Trophoblast cell (in vitro differentiated cells and primary cell): ENCODE results near the gene BLOC1S6.
A peak's percentile ranks its signal among the peaks of the same experiment; 100 is the strongest.

Source experiments
- DNase-seq, 2 donors: peaks; one replicate each; pipeline ENCODE4 v3.0.0-alpha.2; 2016
- H2AFZ ChIP-seq: 2 replicates; pipeline ENCODE4 v1.6.1; 2013; ENCODE audit warnings: low read length, moderate library complexity, mild to moderate bottlenecking; ENCODE audit not compliant: insufficient read depth, poor library complexity
- H2AK5ac ChIP-seq: 2 replicates; pipeline ENCODE4 v1.6.1; 2013; ENCODE audit warnings: mild to moderate bottlenecking, low read length
- H2BK120ac ChIP-seq: 2 replicates; pipeline ENCODE4 v1.6.1; 2013; ENCODE audit warnings: low read length, mild to moderate bottlenecking, moderate library complexity; ENCODE audit not compliant: insufficient read depth, poor library complexity
- H2BK12ac ChIP-seq: 2 replicates; pipeline ENCODE4 v1.6.1; 2013; ENCODE audit warnings: mild to moderate bottlenecking, low read length, moderate library complexity
- H2BK5ac ChIP-seq: 2 replicates; pipeline ENCODE4 v1.6.1; 2013; ENCODE audit warnings: low read length, low read depth, moderate library complexity, mild to moderate bottlenecking; ENCODE audit not compliant: poor library complexity
- H3K14ac ChIP-seq: 2 replicates; pipeline ENCODE4 v1.6.1; 2013; ENCODE audit warnings: mild to moderate bottlenecking, low read length
- H3K18ac ChIP-seq: 2 replicates; pipeline ENCODE4 v1.6.1; 2013; ENCODE audit warnings: mild to moderate bottlenecking, low read length
- H3K23ac ChIP-seq: 2 replicates; pipeline ENCODE4 v1.6.1; 2013; ENCODE audit warnings: low read length
- H3K27ac ChIP-seq: 2 replicates; pipeline ENCODE4 v1.5.1; 2013; ENCODE audit warnings: low read depth, mild to moderate bottlenecking, inconsistent platforms, low read length, moderate library complexity
- H3K27me3 ChIP-seq: 2 replicates; pipeline ENCODE4 v1.6.1; 2013; ENCODE audit warnings: inconsistent platforms, mild to moderate bottlenecking, low read length, moderate library complexity; ENCODE audit not compliant: insufficient read depth
- H3K36me3 ChIP-seq, 2 experiments: 1 replicate in 1 of 2; 2 replicates in 1 of 2; pipeline ENCODE4 v1.6.1; 2013; ENCODE audit warnings: low read length in 2 of 2, mild to moderate bottlenecking in 2 of 2, moderate library complexity in 1 of 2; ENCODE audit not compliant: insufficient read depth in 2 of 2, control insufficient read depth in 1 of 2
- H3K4ac ChIP-seq: 2 replicates; pipeline ENCODE4 v1.6.1; 2013; ENCODE audit warnings: low read depth, mild to moderate bottlenecking, low read length, moderate library complexity
- H3K4me1 ChIP-seq, 2 experiments: 1 replicate in 1 of 2; 2 replicates in 1 of 2; pipeline ENCODE4 v1.6.1; 2013; ENCODE audit warnings: low read length in 2 of 2, mild to moderate bottlenecking in 2 of 2, moderate library complexity in 1 of 2; ENCODE audit not compliant: insufficient read depth in 2 of 2, control insufficient read depth in 1 of 2
- H3K4me2 ChIP-seq: 2 replicates; pipeline ENCODE4 v1.6.1; 2013; ENCODE audit warnings: inconsistent platforms, mild to moderate bottlenecking, low read length, moderate library complexity
- H3K4me3 ChIP-seq: 2 replicates; pipeline ENCODE4 v1.5.1; 2013; ENCODE audit warnings: mild to moderate bottlenecking, low read depth, low read length, inconsistent platforms
- H3K79me1 ChIP-seq: one replicate; pipeline ENCODE4 v1.6.1; 2013; ENCODE audit warnings: low read length
- H3K79me2 ChIP-seq: 2 replicates; pipeline ENCODE4 v1.6.1; 2013; ENCODE audit warnings: low read length, mild to moderate bottlenecking; ENCODE audit not compliant: control insufficient read depth, insufficient read depth, poor library complexity
- H3K9ac ChIP-seq: 2 replicates; pipeline ENCODE4 v1.6.1; 2013; ENCODE audit warnings: mild to moderate bottlenecking, low read length
- H3K9me3 ChIP-seq: 2 replicates; pipeline ENCODE4 v1.6.1; 2013; ENCODE audit warnings: low read depth, mild to moderate bottlenecking, control low read depth, inconsistent platforms, low read length; ENCODE audit not compliant: insufficient read depth
- H4K12ac ChIP-seq: 2 replicates; pipeline ENCODE4 v1.6.1; 2013; ENCODE audit warnings: low read depth, mild to moderate bottlenecking, low read length, moderate library complexity
- H4K8ac ChIP-seq: 2 replicates; pipeline ENCODE4 v1.6.1; 2013; ENCODE audit warnings: low read depth, mild to moderate bottlenecking, low read length, moderate library complexity
- H4K91ac ChIP-seq: one replicate; pipeline ENCODE4 v1.6.1; 2013; ENCODE audit warnings: low read depth, mild to moderate bottlenecking, low read length, moderate library complexity
- WGBS: extraction: QIAGEN DNeasy Blood & Tissue Kit; methylation state at CpG from one replicate; pipeline ENCODE4 v1.1.7; 2013; ENCODE audit warnings: missing lambda C conversion rate; ENCODE audit not compliant: insufficient read length, insufficient coverage; ENCODE audit errors: extremely low coverage; 5-methylcytosine and 5-hydroxymethylcytosine counted together

The BLOC1S6 gene

GRCh38 chr15:45550436-45550835 lies 36.7 kb upstream of the BLOC1S6 start:
- Histone ChIP-seq H2BK120ac (no peak overlapping the region), H4K8ac (no peak overlapping the region), H3K27ac (no peak overlapping the region), H3K9me3 (no peaks in the 10 kb centered on the region), H3K36me3 (no peaks in the 10 kb centered on the region), H4K12ac (no peak overlapping the region), H4K91ac (no peak overlapping the region), H2AFZ (no peak overlapping the region), H3K18ac (no peak overlapping the region), H3K4me2 (no peak overlapping the region), H2BK5ac (no peak overlapping the region), H3K27me3 (no peaks in the 10 kb centered on the region), H3K4me1 (no peaks in the 10 kb centered on the region), H3K79me2 (no peaks in the 10 kb centered on the region), H3K9ac (no peak overlapping the region), H3K4me3 (no peak overlapping the region), H2AK5ac (no peak overlapping the region), H3K4ac (no peak overlapping the region), H3K79me1 (no peaks in the 10 kb centered on the region), H3K23ac (no peak overlapping the region), H3K14ac (no peak overlapping the region), H2BK12ac (no peak overlapping the region)
- DNase-seq = peak in 1 of 2 donors; percentile 48
- no CpG with 5 or more reads among the region's 3 CpGs for WGBS

DNA sequence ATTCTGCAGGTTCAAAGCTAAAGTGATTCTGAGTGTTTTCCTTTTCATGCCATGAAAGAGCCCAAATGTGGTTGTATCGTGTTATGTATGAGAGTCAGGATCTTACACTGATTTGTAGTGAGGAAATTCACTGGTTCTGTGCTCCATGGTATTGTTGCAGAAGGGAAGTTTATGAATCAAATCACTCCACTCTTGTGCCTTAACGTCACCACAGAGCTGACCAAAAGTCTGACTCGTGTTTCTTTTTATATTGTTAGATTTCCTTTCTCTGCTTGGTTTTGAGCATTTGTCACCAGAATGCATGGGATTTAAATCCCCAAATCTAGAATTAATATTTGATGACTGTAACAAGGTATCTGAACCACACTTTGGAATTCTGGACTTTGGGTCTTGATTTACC lies 35.5 kb upstream of the BLOC1S6 start:
- H3K4me2 ChIP-seq = no peak overlapping the region

DNA sequence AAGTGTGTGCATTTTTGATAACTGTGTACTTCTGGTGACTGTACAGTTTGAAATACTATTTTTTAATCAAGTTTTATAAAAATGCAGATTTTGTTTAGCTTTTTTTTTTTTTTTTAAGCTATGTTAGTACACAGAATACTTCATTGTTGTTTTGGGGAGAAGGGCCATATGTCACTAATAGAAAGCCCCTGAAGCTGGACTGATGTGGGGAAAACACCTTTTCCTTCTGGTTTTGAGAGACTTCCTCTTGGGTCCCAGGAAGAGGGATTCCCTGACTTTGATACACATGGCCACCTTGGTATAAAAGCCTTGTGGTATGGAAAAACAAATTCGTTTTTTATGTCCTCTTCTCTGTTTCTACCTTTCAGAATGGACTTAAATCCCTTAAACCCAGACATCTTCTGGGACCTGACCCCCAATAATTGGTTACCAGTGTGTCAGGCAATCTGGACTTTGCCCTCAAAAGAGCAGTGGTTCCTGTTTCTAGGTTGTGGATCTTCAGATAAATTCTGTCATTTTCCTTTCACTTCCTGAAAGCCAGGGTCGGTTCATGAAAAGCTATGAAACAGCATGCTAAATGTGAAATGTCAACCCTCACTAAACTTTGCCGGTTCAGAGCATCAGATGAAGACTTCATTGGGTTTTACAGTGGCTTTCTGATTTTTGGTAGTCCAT lies 31.1 kb upstream of the BLOC1S6 start:
- Histone ChIP-seq H3K4ac (no peak overlapping the region), H3K23ac (no peak overlapping the region), H3K9me3 (no peaks in the 10 kb centered on the region), H3K27ac (no peak overlapping the region), H3K4me3 (no peak overlapping the region), H4K8ac (no peak overlapping the region), H2AFZ (no peak overlapping the region), H3K14ac (no peak overlapping the region), H2BK5ac (no peak overlapping the region), H2BK12ac (no peak overlapping the region), H4K12ac (no peak overlapping the region), H4K91ac (no peak overlapping the region), H3K4me1 (no peaks in the 10 kb centered on the region), H3K79me2 (no peaks in the 10 kb centered on the region), H3K9ac (no peak overlapping the region), H3K36me3 (no peaks in the 10 kb centered on the region), H2BK120ac (no peak overlapping the region), H3K79me1 (no peaks in the 10 kb centered on the region), H2AK5ac (no peak overlapping the region), H3K27me3 (no peaks in the 10 kb centered on the region), H3K4me2 (no peak overlapping the region), H3K18ac (no peak overlapping the region)
- no CpG with 5 or more reads among the region's 3 CpGs for WGBS
- no peak for DNase-seq

More for the DNA sequence above, 35.5 kb upstream of the BLOC1S6 start:
- no peaks in the 10 kb centered on the region for H3K27me3 ChIP-seq
- H2BK12ac ChIP-seq = no peak overlapping the region
- no peak overlapping the region for H3K27ac ChIP-seq
- H2AFZ ChIP-seq = no peak overlapping the region
- WGBS = no CpG with 5 or more reads among the region's 3 CpGs
- H2BK120ac ChIP-seq = no peak overlapping the region
- DNase-seq = no peak
- H3K4me1 ChIP-seq = no peaks in the 10 kb centered on the region
- H3K18ac ChIP-seq = no peak overlapping the region
- no peaks in the 10 kb centered on the region for H3K36me3 ChIP-seq
- H4K12ac ChIP-seq = no peak overlapping the region
- no peaks in the 10 kb centered on the region for H3K9me3 ChIP-seq
- H3K79me1 ChIP-seq = no peaks in the 10 kb centered on the region
- H4K8ac ChIP-seq = no peak overlapping the region
- H2BK5ac ChIP-seq = no peak overlapping the region
- no peak overlapping the region for H3K9ac ChIP-seq
- no peak overlapping the region for H3K4ac ChIP-seq
- H3K79me2 ChIP-seq = no peaks in the 10 kb centered on the region
- H4K91ac ChIP-seq = no peak overlapping the region
- H3K23ac ChIP-seq = no peak overlapping the region
- H3K4me3 ChIP-seq = no peak overlapping the region
- no peak overlapping the region for H3K14ac ChIP-seq
- H2AK5ac ChIP-seq = no peak overlapping the region

DNA sequence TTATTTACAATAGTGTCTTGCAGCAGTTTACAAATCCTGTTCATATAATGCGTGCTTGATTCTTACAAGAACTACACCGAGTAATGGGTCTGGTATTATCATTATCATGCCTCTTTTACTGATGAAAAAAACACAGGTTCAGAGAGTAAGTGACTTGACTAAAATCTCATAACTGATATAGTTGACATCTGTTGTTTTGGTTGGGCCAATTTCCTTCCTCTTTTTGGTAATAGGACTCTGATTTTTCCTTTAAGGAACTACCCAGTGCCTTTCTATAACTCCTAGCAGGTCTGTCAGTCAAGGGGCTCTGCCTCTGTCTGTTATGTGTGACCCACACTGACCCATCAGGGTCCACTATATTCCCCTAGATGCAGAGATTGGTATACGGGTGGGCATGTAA lies 14.6 kb upstream of the BLOC1S6 start:
- no peak overlapping the region for H2AFZ ChIP-seq
- H3K9me3 ChIP-seq = peaks cover 2% of the 10 kb centered on the region
- H3K23ac ChIP-seq = no peak overlapping the region
- H3K79me1 ChIP-seq = no peaks in the 10 kb centered on the region
- H3K27ac ChIP-seq = no peak overlapping the region
- H3K9ac ChIP-seq = no peak overlapping the region
- no peak overlapping the region for H4K91ac ChIP-seq
- no peak overlapping the region for H2BK12ac ChIP-seq
- DNase-seq = no peak
- no peak overlapping the region for H3K18ac ChIP-seq
- H3K27me3 ChIP-seq = no peaks in the 10 kb centered on the region
- no peak overlapping the region for H2BK120ac ChIP-seq
- H2AK5ac ChIP-seq = no peak overlapping the region
- H4K12ac ChIP-seq = no peak overlapping the region
- H3K4ac ChIP-seq = no peak overlapping the region
- no peak overlapping the region for H3K4me2 ChIP-seq
- no peak overlapping the region for H3K4me3 ChIP-seq
- no peaks in the 10 kb centered on the region for H3K79me2 ChIP-seq
- H3K14ac ChIP-seq = no peak overlapping the region
- H4K8ac ChIP-seq = no peak overlapping the region
- H2BK5ac ChIP-seq = no peak overlapping the region
- WGBS = no CpG with 5 or more reads among the region's 3 CpGs
- no peaks in the 10 kb centered on the region for H3K36me3 ChIP-seq
- H3K4me1 ChIP-seq = peaks cover 0 to 2% of the 10 kb centered on the region in 2 experiments
